HAP-1 (cell line): Measurements from ENCODE around the gene WDR59.
"Not testable (repeated sequence)": the region's sequence is repeated elsewhere in the genome, so short reads cannot be mapped to it uniquely, and the experiment has no call there.

ENCODE experiments used
- DNase-seq, 2 experiments: peaks; one replicate each; pipeline ENCODE4 v3.0.0-alpha.2; 2016 to 2020; ENCODE audit warnings: low spot score in 2 of 2
- H3K27me3 ChIP-seq: fragments of 250-450 bp; sonication (Bioruptor Pico); 2 replicates; pipeline ENCODE4 v1.5.1; 2020; ENCODE audit warnings: low read depth, mild to moderate bottlenecking, moderate library complexity
- H3K36me3 ChIP-seq: fragments of 250-450 bp; sonication (Bioruptor Pico); replicated peaks from 2 replicates; pipeline ENCODE4 v1.5.1; 2020; ENCODE audit warnings: mild to moderate bottlenecking
- H3K4me1 ChIP-seq: fragments of 250-450 bp; sonication (Bioruptor Pico); 2 replicates; pipeline ENCODE4 v1.5.1; 2020; ENCODE audit warnings: mild to moderate bottlenecking
- H3K4me3 ChIP-seq: fragments of 250-450 bp; sonication (Bioruptor Pico); 2 replicates; pipeline ENCODE4 v1.5.1; 2020; ENCODE audit warnings: mild to moderate bottlenecking, moderate library complexity
- H3K9me3 ChIP-seq: fragments of 250-450 bp; sonication (Bioruptor Pico); 2 replicates; pipeline ENCODE4 v1.5.1; 2020; ENCODE audit warnings: mild to moderate bottlenecking, moderate library complexity
- in situ Hi-C: fragments of 300-500 bp; cut with MboI; formaldehyde crosslinking; loops from 3 replicates; pipeline ENCODE4 v1.14.3; 2020; ENCODE audit warnings: low sequenced_read_pairs, inconsistent platforms, mixed read lengths

WDR59 gene

DNA sequence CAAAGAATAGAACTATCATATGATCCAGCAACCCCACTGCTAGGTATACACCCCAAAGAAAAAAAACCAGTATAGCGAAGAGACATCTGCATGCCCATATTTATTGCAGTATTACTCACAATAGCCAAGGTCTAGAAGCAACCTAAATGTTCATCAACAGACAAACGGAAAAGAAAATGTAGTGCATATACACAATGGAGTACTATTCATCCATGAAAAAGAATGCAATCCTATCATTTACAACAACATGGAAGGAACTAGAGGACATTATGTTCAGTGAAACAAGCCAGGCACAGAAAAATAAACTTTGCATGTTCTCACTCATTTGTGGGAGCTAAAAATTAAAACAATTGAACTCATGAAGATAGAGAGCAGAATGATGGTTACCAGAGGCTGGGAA is 55.3 kb downstream of the WDR59 start:
- Histone ChIP-seq H3K4me1 (no peaks in the 10 kb centered on the region), H3K27me3 (no peaks in the 10 kb centered on the region), H3K9me3 (no peaks in the 10 kb centered on the region), H3K36me3 (peaks cover 20% of the 10 kb centered on the region), H3K4me3 (no peak overlapping the region)
- no peak for DNase-seq
- in situ Hi-C loops = no loop called here

- no peaks in the 10 kb centered on the region for H3K9me3 ChIP-seq
- in situ Hi-C loops = no loop called here
- H3K27me3 ChIP-seq = no peaks in the 10 kb centered on the region
- H3K36me3 ChIP-seq = peaks cover 25% of the 10 kb centered on the region
- no peaks in the 10 kb centered on the region for H3K4me1 ChIP-seq
- no peak overlapping the region for H3K4me3 ChIP-seq
- no peak for DNase-seq
Observed at GRCh38 chr16:74926805-74927204, 58.1 kb downstream of the WDR59 start.

DNA sequence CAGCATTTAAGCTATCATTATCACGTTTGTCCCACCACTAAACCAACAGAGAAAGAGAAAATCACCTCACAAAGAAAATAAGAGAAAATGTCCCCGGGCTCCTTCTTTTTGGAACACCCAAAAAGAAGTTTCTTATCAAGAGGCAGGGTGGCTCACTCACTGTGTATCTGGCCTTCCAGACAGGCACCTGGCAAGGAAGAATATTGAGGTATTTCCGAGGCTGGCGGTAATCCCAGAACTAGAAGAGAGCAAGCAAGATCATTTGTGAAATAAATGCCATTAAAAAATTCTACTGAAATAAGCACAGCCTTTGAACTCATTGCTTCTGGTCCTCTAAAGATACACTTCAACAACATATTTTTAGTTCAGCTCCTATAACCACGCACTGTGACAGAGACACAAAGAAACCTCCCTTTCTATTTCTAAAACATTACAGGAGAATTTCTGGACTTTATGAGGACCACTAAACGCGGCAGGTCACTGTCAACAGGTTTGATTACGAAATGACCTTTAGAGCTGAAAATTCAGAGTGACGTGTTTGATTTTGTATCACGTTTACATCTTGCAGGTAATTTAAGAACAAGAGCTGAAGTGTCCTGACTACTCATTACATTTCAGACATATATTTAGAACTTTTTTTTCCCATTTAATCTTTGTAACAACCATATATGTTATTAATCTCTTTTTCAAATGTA is 61.0 kb downstream of the WDR59 start:
- DNase-seq = no peak
- no peaks in the 10 kb centered on the region for H3K27me3 ChIP-seq
- peaks cover 23% of the 10 kb centered on the region for H3K36me3 ChIP-seq
- H3K4me1 ChIP-seq = no peaks in the 10 kb centered on the region
- no peaks in the 10 kb centered on the region for H3K9me3 ChIP-seq
- in situ Hi-C loops = no loop called here
- H3K4me3 ChIP-seq = no peak overlapping the region

GRCh38 chr16:74922150-74923138 is 62.5 kb downstream of the WDR59 start:
- no peak for DNase-seq
- Histone ChIP-seq H3K4me1 (no peaks in the 10 kb centered on the region), H3K9me3 (no peaks in the 10 kb centered on the region), H3K36me3 (peaks cover 28% of the 10 kb centered on the region), H3K4me3 (no peak overlapping the region), H3K27me3 (no peaks in the 10 kb centered on the region)
- in situ Hi-C loops = no loop called here

DNA sequence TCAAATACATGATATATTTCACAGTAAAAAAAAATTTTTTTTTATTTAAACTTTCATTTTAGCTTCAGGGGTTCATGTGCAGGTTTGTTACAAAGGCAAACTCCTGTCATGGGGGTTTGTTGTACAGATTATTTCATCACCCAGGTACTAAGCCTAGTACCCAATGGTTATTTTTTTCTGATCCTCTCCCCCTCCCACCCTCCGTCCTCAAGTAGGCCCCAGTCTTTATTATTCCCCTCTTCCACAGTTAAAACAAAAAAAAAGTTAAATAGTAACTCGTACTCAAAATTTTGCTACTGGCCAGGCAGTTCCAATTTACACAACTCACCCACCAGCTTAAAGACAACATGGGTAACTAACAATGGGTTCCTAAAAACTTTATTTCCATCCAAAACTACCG is 63.9 kb downstream of the WDR59 start:
- in situ Hi-C loops = no loop called here
- H3K36me3 ChIP-seq = peaks cover 34% of the 10 kb centered on the region
- no peaks in the 10 kb centered on the region for H3K9me3 ChIP-seq
- H3K4me3 ChIP-seq = no peak overlapping the region
- H3K4me1 ChIP-seq = no peaks in the 10 kb centered on the region
- no peaks in the 10 kb centered on the region for H3K27me3 ChIP-seq
- no peak for DNase-seq

DNA sequence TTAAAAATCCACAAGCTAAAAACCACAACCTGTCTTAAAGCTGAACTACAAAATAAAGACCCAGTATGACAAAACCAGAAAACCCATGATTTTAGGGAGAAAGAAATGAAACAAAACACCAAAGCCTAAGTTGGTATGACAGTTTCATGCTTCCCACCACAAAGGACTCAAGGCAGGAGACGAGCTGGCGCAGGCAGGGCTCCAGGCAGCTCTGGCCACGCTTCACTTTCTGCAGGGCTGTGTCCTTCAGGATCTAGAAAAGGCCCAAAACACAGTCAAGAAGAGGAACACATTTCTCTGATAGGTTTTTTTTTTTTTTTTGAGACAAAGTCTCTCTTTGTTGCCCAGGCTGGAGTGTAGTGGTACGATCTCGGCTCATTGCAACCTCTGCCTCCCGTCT is 75.3 kb downstream of the WDR59 start:
- H3K36me3 ChIP-seq = peaks cover 41% of the 10 kb centered on the region
- H3K4me1 ChIP-seq = no peaks in the 10 kb centered on the region
- in situ Hi-C loops = no loop called here

GRCh38 chr16:74908759-74909158 is 76.2 kb downstream of the WDR59 start:
- H3K36me3 ChIP-seq = peaks cover 37% of the 10 kb centered on the region
- H3K27me3 ChIP-seq, H3K9me3 ChIP-seq, in situ Hi-C loops, H3K4me3 ChIP-seq, DNase-seq, H3K4me1 ChIP-seq: not testable (repeated sequence)

More for the DNA sequence above, 75.3 kb downstream of the WDR59 start:
- Histone ChIP-seq H3K9me3 (peaks cover 3% of the 10 kb centered on the region; the same call in 1 of the 2 replicates), H3K4me3 (no peak overlapping the region), H3K27me3 (no peaks in the 10 kb centered on the region)
- DNase-seq = no peak

DNA sequence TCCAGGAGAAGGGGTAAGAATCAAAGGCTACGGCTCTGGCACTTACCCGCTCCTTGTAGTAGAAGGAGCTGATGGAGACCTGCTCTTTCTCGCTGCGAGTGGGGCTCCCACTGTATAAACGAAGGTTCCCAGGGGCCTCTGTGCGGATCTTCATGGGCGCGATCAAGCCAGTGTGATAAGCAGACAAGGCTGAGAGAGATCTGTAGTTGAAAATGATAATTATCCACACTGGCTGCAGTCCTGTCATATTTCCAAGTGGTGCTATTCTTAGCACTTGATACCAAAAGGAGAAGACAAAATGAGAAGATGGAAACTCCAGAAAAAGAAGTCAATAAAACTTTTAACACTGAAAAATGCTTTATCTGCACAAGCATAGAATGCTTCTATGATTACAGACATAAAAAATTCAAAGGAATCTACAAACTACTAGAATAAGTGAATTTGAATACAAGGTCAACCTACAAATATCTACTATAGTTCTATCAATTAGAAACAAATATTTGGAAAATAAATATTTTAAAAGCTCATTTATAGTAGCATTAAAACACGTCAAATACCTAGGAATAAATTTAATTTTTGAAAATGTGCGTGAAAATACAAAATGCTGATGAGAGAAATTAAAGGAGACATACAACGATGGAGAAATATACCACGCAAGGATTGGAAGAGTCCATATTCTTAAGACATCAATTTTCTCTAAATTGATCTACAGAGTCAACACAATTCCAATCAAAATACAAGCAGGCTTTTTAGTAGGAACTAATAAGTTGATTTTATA is 80.8 kb downstream of the WDR59 start:
- H3K4me1 ChIP-seq = no peaks in the 10 kb centered on the region
- H3K36me3 ChIP-seq = peaks cover 10% of the 10 kb centered on the region; the same call in 1 of the 2 replicates
- DNase-seq = no peak
- H3K4me3 ChIP-seq = no peak overlapping the region
- H3K27me3 ChIP-seq = no peaks in the 10 kb centered on the region
- in situ Hi-C loops = no loop called here
- H3K9me3 ChIP-seq = no peaks in the 10 kb centered on the region

- no peaks in the 10 kb centered on the region for H3K27me3 ChIP-seq
- in situ Hi-C loops = no loop called here
- H3K4me3 ChIP-seq = no peak overlapping the region
- H3K9me3 ChIP-seq = no peaks in the 10 kb centered on the region
- H3K4me1 ChIP-seq = no peaks in the 10 kb centered on the region
- no peak for DNase-seq
- H3K36me3 ChIP-seq = peaks cover 7% of the 10 kb centered on the region; the same call in 1 of the 2 replicates
Observed at GRCh38 chr16:74903120-74903519, 81.8 kb downstream of the WDR59 start.

DNA sequence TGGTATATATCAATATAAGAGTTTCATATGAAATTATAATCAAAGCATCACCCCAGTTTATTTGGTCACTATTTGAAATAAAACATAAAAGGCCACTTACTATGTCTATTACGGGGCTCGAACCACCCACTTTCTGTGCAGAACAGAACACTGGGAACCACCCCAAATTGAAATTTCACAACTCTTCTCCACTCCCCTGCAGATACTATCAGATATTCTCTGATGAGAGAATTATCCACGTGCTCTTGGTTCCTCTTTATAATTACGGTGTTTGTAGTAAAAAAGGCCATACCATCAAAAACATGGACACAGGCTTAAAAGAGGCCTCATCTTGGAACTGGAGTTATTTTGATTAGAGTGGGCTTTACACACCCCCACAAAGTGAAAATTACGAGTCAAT is 82.8 kb downstream of the WDR59 start:
- in situ Hi-C loops = no loop called here
- Histone ChIP-seq H3K4me3 (no peak overlapping the region), H3K27me3 (no peaks in the 10 kb centered on the region), H3K4me1 (no peaks in the 10 kb centered on the region), H3K9me3 (no peaks in the 10 kb centered on the region), H3K36me3 (peaks cover 7% of the 10 kb centered on the region; the same call in 1 of the 2 replicates)
- no peak for DNase-seq

- Histone ChIP-seq H3K36me3 (peaks cover 7% of the 10 kb centered on the region; the same call in 1 of the 2 replicates), H3K4me3 (no peak overlapping the region), H3K9me3 (no peaks in the 10 kb centered on the region), H3K27me3 (no peaks in the 10 kb centered on the region), H3K4me1 (no peaks in the 10 kb centered on the region)
- in situ Hi-C loops = no loop called here
- DNase-seq = no peak
Observed at GRCh38 chr16:74901606-74902005, 83.3 kb downstream of the WDR59 start.

GRCh38 chr16:74899816-74900215 is 85.1 kb downstream of the WDR59 start:
- Histone ChIP-seq H3K36me3 (peaks cover 7% of the 10 kb centered on the region; the same call in 1 of the 2 replicates), H3K27me3 (no peaks in the 10 kb centered on the region), H3K4me3 (no peak overlapping the region), H3K4me1 (no peaks in the 10 kb centered on the region), H3K9me3 (no peaks in the 10 kb centered on the region)
- no peak for DNase-seq
- in situ Hi-C loops = no loop called here

DNA sequence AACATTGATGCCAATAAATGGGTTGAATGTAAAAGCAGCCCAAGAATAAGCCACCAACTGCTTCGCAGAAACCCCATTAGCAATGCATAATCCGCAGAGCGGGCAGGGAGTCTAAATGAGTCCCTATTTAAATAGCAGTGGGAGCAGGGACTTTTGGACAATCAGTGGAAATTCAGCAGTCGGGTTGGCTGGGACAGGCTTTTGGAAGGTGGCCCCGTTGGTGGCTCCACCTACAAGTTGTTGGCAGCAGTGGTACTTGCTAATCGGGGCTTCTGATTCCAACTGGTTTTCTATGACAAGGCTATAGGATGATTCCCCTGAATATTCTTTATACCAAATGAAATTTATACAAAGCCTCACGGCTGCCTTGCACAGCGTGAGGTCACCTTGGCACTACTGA is 86.3 kb downstream of the WDR59 start:
- no peak overlapping the region for H3K4me3 ChIP-seq
- no peaks in the 10 kb centered on the region for H3K4me1 ChIP-seq
- no peak for DNase-seq
- H3K36me3 ChIP-seq = peaks cover 2% of the 10 kb centered on the region; the same call in 1 of the 2 replicates
- H3K9me3 ChIP-seq = no peaks in the 10 kb centered on the region
- in situ Hi-C loops = no loop called here
- no peaks in the 10 kb centered on the region for H3K27me3 ChIP-seq
